Breast epithelium (tissue), 3 donors: ENCODE data around the gene JMJD1C.

Source experiments
- POLR2A ChIP-seq: fragments of 450-650 bp; IDR thresholded peaks from one replicate; pipeline ENCODE4 v1.6.1; 2016; ENCODE audit warnings: antibody characterized with exemption, mild to moderate bottlenecking, moderate library complexity
- POLR2AphosphoS5 ChIP-seq, 3 donors: sonication (generic); formaldehyde crosslinking; IDR thresholded peaks; one replicate each; pipeline ENCODE4 v1.6.1; 2017; ENCODE audit warnings: antibody characterized with exemption in 3 of 3
- TF ChIP-seq, protein P1 (sequence below), 3 donors: fragments of 450-650 bp; IDR thresholded peaks; one replicate each; pipeline ENCODE4 v1.5.1; 2016 to 2017; ENCODE audit warnings: antibody characterized with exemption in 3 of 3, mild to moderate bottlenecking in 3 of 3, moderate library complexity in 3 of 3

DNA sequence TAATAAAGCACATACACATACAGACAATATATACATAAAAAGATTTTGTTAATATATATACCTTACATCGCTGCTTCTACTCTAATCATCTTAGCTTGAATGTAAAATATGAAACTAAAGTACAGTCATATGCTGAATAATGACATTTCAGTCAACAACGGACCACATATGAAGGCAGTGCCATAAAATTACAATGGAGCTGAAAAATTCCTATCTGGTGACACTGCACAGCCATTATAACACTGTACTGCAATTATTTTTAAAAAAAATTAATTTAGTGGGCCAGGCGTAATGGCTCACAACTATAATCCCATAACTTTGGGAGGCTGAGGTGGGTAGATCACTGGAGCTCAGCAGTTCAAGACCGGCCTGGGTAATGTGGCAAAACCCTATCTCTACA is 122.3 kb downstream of the JMJD1C start:
- TF ChIP-seq, protein P1, sequence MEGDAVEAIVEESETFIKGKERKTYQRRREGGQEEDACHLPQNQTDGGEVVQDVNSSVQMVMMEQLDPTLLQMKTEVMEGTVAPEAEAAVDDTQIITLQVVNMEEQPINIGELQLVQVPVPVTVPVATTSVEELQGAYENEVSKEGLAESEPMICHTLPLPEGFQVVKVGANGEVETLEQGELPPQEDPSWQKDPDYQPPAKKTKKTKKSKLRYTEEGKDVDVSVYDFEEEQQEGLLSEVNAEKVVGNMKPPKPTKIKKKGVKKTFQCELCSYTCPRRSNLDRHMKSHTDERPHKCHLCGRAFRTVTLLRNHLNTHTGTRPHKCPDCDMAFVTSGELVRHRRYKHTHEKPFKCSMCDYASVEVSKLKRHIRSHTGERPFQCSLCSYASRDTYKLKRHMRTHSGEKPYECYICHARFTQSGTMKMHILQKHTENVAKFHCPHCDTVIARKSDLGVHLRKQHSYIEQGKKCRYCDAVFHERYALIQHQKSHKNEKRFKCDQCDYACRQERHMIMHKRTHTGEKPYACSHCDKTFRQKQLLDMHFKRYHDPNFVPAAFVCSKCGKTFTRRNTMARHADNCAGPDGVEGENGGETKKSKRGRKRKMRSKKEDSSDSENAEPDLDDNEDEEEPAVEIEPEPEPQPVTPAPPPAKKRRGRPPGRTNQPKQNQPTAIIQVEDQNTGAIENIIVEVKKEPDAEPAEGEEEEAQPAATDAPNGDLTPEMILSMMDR (IDR thresholded peaks at IDR 0.05) = no peak
- TF ChIP-seq POLR2AphosphoS5 (IDR thresholded peaks at IDR 0.05) = no peak
- no peak for TF ChIP-seq POLR2A
